Naive thymus-derived CD4-positive, alpha-beta T cell (primary cell): ENCODE results near the gene MALAT1. TPM values are rescaled to one million over a fixed set of nuclear protein-coding genes. Genes with fewer than 3 reads are reported as not detected.

Experiments
- ATAC-seq: fragments of 150-1000 bp; cut with Tn5 transposase; 2 replicates; pipeline ENCODE4 v1.10.0; 2021; ENCODE audit warnings: mild to moderate bottlenecking, moderate library complexity
- CTCF ChIA-PET: fragments of 350-600 bp; sonication (Branson Sonifier 250); formaldehyde crosslinking; loops from one replicate; lab custom pipeline; 2021; ENCODE audit warnings: antibody characterized with exemption; lab: Charles Lee
- POLR2A ChIA-PET: fragments of 350-600 bp; sonication (Branson Sonifier 250); formaldehyde crosslinking; loops from one replicate; lab custom pipeline; 2021; ENCODE audit warnings: antibody characterized with exemption, inconsistent platforms; lab: Charles Lee
- DNase-seq, 9 donors: peaks; one replicate each; pipeline versions ENCODE4 v3.0.0 to v3.0.0-alpha.2; 2020 to 2022; ENCODE audit warnings: mixed read lengths in 1 of 9
- H3K27ac ChIP-seq: one replicate; pipeline ENCODE4 v1.7.0; 2013; ENCODE audit warnings: mild to moderate bottlenecking, low read depth, low read length, moderate library complexity
- H3K27me3 ChIP-seq, 2 donors: one replicate each; pipeline ENCODE4 v1.7.0; 2013; ENCODE audit warnings: low read length in 2 of 2, mild to moderate bottlenecking in 2 of 2, moderate library complexity in 2 of 2; ENCODE audit not compliant: control insufficient read depth in 2 of 2, insufficient read depth in 2 of 2
- H3K36me3 ChIP-seq, 3 experiments: 1 replicate in 2 of 3; 2 replicates in 1 of 3; pipeline ENCODE4 v1.7.0; 2013; ENCODE audit warnings: low read length in 3 of 3, mild to moderate bottlenecking in 3 of 3, moderate library complexity in 1 of 3; ENCODE audit not compliant: insufficient read depth in 3 of 3, control insufficient read depth in 2 of 3
- H3K4me1 ChIP-seq, 2 donors: one replicate each; pipeline ENCODE4 v1.7.0; 2013; ENCODE audit warnings: low read length in 2 of 2, mild to moderate bottlenecking in 2 of 2, moderate library complexity in 1 of 2; ENCODE audit not compliant: control insufficient read depth in 2 of 2, insufficient read depth in 2 of 2
- H3K4me3 ChIP-seq: 2 replicates; pipeline ENCODE4 v1.7.0; 2013; ENCODE audit warnings: mild to moderate bottlenecking, low read length
- H3K9me3 ChIP-seq, 3 experiments: 1 replicate in 2 of 3; 2 replicates in 1 of 3; pipeline ENCODE4 v1.7.0; 2013; ENCODE audit warnings: low read length in 3 of 3; ENCODE audit not compliant: control insufficient read depth in 2 of 3
- H3K27ac Mint-ChIP-seq, 9 donors: one replicate each; pipeline ENCODE4 v1.8.0; 2020 to 2022; ENCODE audit warnings: mixed read lengths in 9 of 9, mild to moderate bottlenecking in 8 of 9, moderate library complexity in 5 of 9, inconsistent platforms in 2 of 9
- H3K27me3 Mint-ChIP-seq, 5 donors: one replicate each; pipeline ENCODE4 v1.8.0; 2021 to 2022; ENCODE audit warnings: mixed read lengths in 5 of 5, mild to moderate bottlenecking in 1 of 5
- H3K36me3 Mint-ChIP-seq, 5 donors: one replicate each; pipeline ENCODE4 v1.8.0; 2020 to 2022; ENCODE audit warnings: mixed read lengths in 5 of 5, mild to moderate bottlenecking in 3 of 5, inconsistent platforms in 1 of 5
- H3K4me1 Mint-ChIP-seq, 7 donors: one replicate each; pipeline ENCODE4 v1.8.0; 2020 to 2022; ENCODE audit warnings: mixed read lengths in 7 of 7, mild to moderate bottlenecking in 3 of 7, inconsistent platforms in 1 of 7
- H3K4me3 Mint-ChIP-seq, 10 donors: one replicate each; pipeline ENCODE4 v1.8.0; 2020 to 2022; ENCODE audit warnings: mild to moderate bottlenecking in 10 of 10, mixed read lengths in 10 of 10, moderate library complexity in 6 of 10, inconsistent platforms in 2 of 10
- H3K9me3 Mint-ChIP-seq, 11 donors: one replicate each; pipeline ENCODE4 v1.8.0; 2020 to 2022; ENCODE audit warnings: mixed read lengths in 11 of 11, mild to moderate bottlenecking in 4 of 11, inconsistent platforms in 1 of 11, moderate library complexity in 1 of 11
- intact Hi-C, 2 donors: fragments of 100-400 bp; cut with micrococcal nuclease; formaldehyde crosslinking; loops; one replicate each; pipeline ENCODE4 v1.15.1; 2023
- polyA plus RNA-seq, 2 donors: library from polyadenylated mRNA; unstranded; fragments of 300-500 nt; fragmentation: Illumina TruSeq; gene quantifications; one replicate each; pipeline ENCODE4 v1.2.3, GENCODE V29; 2021
- total RNA-seq, 6 experiments: library from RNA in 5 of 6; stranded (reverse) in 5 of 6; gene quantifications; 1 replicate in 5 of 6; 2 replicates in 1 of 6; pipeline ENCODE4 v1.2.3 and lab custom pipeline; 2021 to 2026

Gene MALAT1
- total and polyA plus RNA-seq, 7 experiments from 2014 or later, result 734 to 32,234 (median 30,857) TPM

GRCh38 chr11:65498727-65498976 is 193 bp upstream of the MALAT1 start:
- peak overlapping the region; percentile 99 for H3K4me3 ChIP-seq
- no peaks in the 10 kb centered on the region for H3K9me3 ChIP-seq
- POLR2A ChIA-PET, result interaction anchor here (0.7 to 27.5 kb wide), 66 partner anchors 6 to 1789 kb away, joined by 3 to 2591 read pairs (median 6); partner anchors contain the start of genes AP5B1, CCDC85B, CFL1 and DPF2
- H3K9me3 Mint-ChIP-seq, result peaks cover 0 to 4% (median 0%) of the 10 kb centered on the region in 11 donors
- no peaks in the 10 kb centered on the region for H3K27me3 ChIP-seq
- H3K36me3 ChIP-seq, result peaks cover 32 to 40% (median 34%) of the 10 kb centered on the region in 3 experiments
- intact Hi-C loops, result loop anchor here in 1 of 2 donors (10.0 kb wide), 1 partner anchor 786 kb away; the partner anchor contains the start of gene YIF1A
- CTCF ChIA-PET, result interaction anchor here (0.8 to 4.9 kb wide), 10 partner anchors 10 to 81 kb away, joined by 3 to 68 read pairs (median 11); partner anchors contain the start of genes NEAT1 and SCYL1
- no peak overlapping the region for H3K4me3 Mint-ChIP-seq
- H3K27ac ChIP-seq, result peak overlapping the region; percentile 99
- peaks cover 19 to 38% (median 25%) of the 10 kb centered on the region in 7 donors for H3K4me1 Mint-ChIP-seq
- no peak overlapping the region for H3K27ac Mint-ChIP-seq
- H3K27me3 Mint-ChIP-seq, result peaks cover 0 to 10% (median 0%) of the 10 kb centered on the region in 5 donors
- DNase-seq (no peak), ATAC-seq (no peak)
- H3K4me1 ChIP-seq, result peaks cover 11 to 12% of the 10 kb centered on the region in 2 donors
- peaks cover 2 to 7% (median 4%) of the 10 kb centered on the region in 5 donors for H3K36me3 Mint-ChIP-seq

- POLR2A ChIA-PET, result interaction anchor here (0.6 to 27.5 kb wide), 47 partner anchors 4 to 1292 kb away, joined by 3 to 2591 read pairs (median 13); partner anchors contain the start of genes CCDC85B, CFL1, DPF2 and FAM89B
- DNase-seq (peak in 3 of 9 donors; percentile 38 to 40 (median 38)), ATAC-seq (no peak)
- H3K27ac ChIP-seq, result peak overlapping the region; percentile 99
- H3K27me3 Mint-ChIP-seq, result peaks cover 0 to 10% (median 0%) of the 10 kb centered on the region in 5 donors
- no peaks in the 10 kb centered on the region for H3K27me3 ChIP-seq
- peaks cover 44 to 52% (median 46%) of the 10 kb centered on the region in 3 experiments for H3K36me3 ChIP-seq
- H3K4me3 ChIP-seq, result peak overlapping the region; percentile 99
- peaks cover 0 to 4% (median 0%) of the 10 kb centered on the region in 11 donors for H3K9me3 Mint-ChIP-seq
- no peaks in the 10 kb centered on the region for H3K9me3 ChIP-seq
- peaks cover 26 to 36% (median 31%) of the 10 kb centered on the region in 7 donors for H3K4me1 Mint-ChIP-seq
- intact Hi-C loops, result loop anchor here (1.0 to 10.0 kb wide), 3 partner anchors 7 to 785 kb away; partner anchors contain the start of gene YIF1A (in 1 of the 2)
- peaks cover 13 to 18% of the 10 kb centered on the region in 2 donors for H3K4me1 ChIP-seq
- H3K36me3 Mint-ChIP-seq, result peaks cover 14 to 17% (median 16%) of the 10 kb centered on the region in 5 donors
- CTCF ChIA-PET, result interaction anchor here (0.6 to 4.9 kb wide), 10 partner anchors 9 to 1946 kb away, joined by 3 to 68 read pairs (median 10); partner anchors contain the start of genes NEAT1 and SCYL1
- H3K4me3 Mint-ChIP-seq, result no peak overlapping the region
- no peak overlapping the region for H3K27ac Mint-ChIP-seq
These were observed 1.0 kb downstream of the MALAT1 start for GRCh38 chr11:65499713-65500386.

DNA sequence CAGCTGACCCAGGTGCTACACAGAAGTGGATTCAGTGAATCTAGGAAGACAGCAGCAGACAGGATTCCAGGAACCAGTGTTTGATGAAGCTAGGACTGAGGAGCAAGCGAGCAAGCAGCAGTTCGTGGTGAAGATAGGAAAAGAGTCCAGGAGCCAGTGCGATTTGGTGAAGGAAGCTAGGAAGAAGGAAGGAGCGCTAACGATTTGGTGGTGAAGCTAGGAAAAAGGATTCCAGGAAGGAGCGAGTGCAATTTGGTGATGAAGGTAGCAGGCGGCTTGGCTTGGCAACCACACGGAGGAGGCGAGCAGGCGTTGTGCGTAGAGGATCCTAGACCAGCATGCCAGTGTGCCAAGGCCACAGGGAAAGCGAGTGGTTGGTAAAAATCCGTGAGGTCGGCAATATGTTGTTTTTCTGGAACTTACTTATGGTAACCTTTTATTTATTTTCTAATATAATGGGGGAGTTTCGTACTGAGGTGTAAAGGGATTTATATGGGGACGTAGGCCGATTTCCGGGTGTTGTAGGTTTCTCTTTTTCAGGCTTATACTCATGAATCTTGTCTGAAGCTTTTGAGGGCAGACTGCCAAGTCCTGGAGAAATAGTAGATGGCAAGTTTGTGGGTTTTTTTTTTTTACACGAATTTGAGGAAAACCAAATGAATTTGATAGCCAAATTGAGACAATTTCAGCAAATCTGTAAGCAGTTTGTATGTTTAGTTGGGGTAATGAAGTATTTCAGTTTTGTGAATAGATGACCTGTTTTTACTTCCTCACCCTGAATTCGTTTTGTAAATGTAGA is 1.7 kb downstream of the MALAT1 start:
- Mint-ChIP-seq H3K27me3 (peaks cover 0 to 10% (median 0%) of the 10 kb centered on the region in 5 donors), H3K36me3 (peaks cover 18 to 23% (median 21%) of the 10 kb centered on the region in 5 donors), H3K4me1 (peaks cover 31 to 42% (median 35%) of the 10 kb centered on the region in 7 donors), H3K9me3 (peaks cover 0 to 4% (median 0%) of the 10 kb centered on the region in 11 donors), H3K27ac (no peak overlapping the region), H3K4me3 (no peak overlapping the region)
- Histone ChIP-seq H3K27ac (peak overlapping the region; percentile 99), H3K36me3 (peaks cover 51 to 59% (median 53%) of the 10 kb centered on the region in 3 experiments), H3K27me3 (no peaks in the 10 kb centered on the region), H3K9me3 (no peaks in the 10 kb centered on the region), H3K4me3 (peak overlapping the region; percentile 99), H3K4me1 (peaks cover 20 to 25% of the 10 kb centered on the region in 2 donors)
- intact Hi-C loops, result no loop called here
- CTCF ChIA-PET, result interaction anchor here (0.6 to 4.9 kb wide), 8 partner anchors 8 to 524 kb away, joined by 3 to 68 read pairs (median 18); partner anchors contain the start of gene NEAT1
- DNase-seq (peak in 5 of 9 donors; percentile 41 to 50 (median 48)), ATAC-seq (no peak)
- POLR2A ChIA-PET, result interaction anchor here (0.8 to 27.5 kb wide), 29 partner anchors 4 to 1293 kb away, joined by 3 to 2591 read pairs (median 25); partner anchors contain the start of genes DPF2, FAM89B, FRMD8 and MALAT1

DNA sequence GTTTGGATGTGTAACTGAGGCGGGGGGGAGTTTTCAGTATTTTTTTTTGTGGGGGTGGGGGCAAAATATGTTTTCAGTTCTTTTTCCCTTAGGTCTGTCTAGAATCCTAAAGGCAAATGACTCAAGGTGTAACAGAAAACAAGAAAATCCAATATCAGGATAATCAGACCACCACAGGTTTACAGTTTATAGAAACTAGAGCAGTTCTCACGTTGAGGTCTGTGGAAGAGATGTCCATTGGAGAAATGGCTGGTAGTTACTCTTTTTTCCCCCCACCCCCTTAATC is 2.3 kb downstream of the MALAT1 start:
- H3K9me3 Mint-ChIP-seq, result peaks cover 0 to 4% (median 0%) of the 10 kb centered on the region in 11 donors
- ATAC-seq, result no peak
- H3K27ac Mint-ChIP-seq, result no peak overlapping the region
- peaks cover 21 to 28% (median 26%) of the 10 kb centered on the region in 5 donors for H3K36me3 Mint-ChIP-seq
- no peak overlapping the region for H3K4me3 Mint-ChIP-seq
- peaks cover 0 to 10% (median 0%) of the 10 kb centered on the region in 5 donors for H3K27me3 Mint-ChIP-seq
- H3K4me1 Mint-ChIP-seq, result peaks cover 31 to 46% (median 37%) of the 10 kb centered on the region in 7 donors
- ChIA-PET CTCF (interaction anchor here (0.6 to 0.7 kb wide), 2 partner anchors 8 to 186 kb away, joined by 3 to 4 read pairs; no protein-coding TSS in a partner anchor), POLR2A (interaction anchor here (0.6 to 27.5 kb wide), 17 partner anchors 3 to 817 kb away, joined by 3 to 2591 read pairs (median 34); partner anchors contain the start of genes DPF2, EHBP1L1, FAM89B and FRMD8)
- Histone ChIP-seq H3K4me1 (peaks cover 24 to 30% of the 10 kb centered on the region in 2 donors), H3K4me3 (peak overlapping the region; percentile 99), H3K27me3 (no peaks in the 10 kb centered on the region), H3K9me3 (no peaks in the 10 kb centered on the region), H3K36me3 (peaks cover 54 to 61% (median 59%) of the 10 kb centered on the region in 3 experiments), H3K27ac (peak overlapping the region; percentile 99)
- peak in 1 of 9 donors; percentile 14 for DNase-seq
- intact Hi-C loops, result no loop called here

DNA sequence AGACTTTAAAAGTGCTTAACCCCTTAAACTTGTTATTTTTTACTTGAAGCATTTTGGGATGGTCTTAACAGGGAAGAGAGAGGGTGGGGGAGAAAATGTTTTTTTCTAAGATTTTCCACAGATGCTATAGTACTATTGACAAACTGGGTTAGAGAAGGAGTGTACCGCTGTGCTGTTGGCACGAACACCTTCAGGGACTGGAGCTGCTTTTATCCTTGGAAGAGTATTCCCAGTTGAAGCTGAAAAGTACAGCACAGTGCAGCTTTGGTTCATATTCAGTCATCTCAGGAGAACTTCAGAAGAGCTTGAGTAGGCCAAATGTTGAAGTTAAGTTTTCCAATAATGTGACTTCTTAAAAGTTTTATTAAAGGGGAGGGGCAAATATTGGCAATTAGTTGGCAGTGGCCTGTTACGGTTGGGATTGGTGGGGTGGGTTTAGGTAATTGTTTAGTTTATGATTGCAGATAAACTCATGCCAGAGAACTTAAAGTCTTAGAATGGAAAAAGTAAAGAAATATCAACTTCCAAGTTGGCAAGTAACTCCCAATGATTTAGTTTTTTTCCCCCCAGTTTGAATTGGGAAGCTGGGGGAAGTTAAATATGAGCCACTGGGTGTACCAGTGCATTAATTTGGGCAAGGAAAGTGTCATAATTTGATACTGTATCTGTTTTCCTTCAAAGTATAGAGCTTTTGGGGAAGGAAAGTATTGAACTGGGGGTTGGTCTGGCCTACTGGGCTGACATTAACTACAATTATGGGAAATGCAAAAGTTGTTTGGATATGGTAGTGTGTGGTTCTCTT is 2.8 kb downstream of the MALAT1 start:
- H3K9me3 ChIP-seq, result no peaks in the 10 kb centered on the region
- H3K27ac ChIP-seq, result peak overlapping the region; percentile 99
- no peaks in the 10 kb centered on the region for H3K27me3 ChIP-seq
- CTCF ChIA-PET, result interaction anchor here (0.6 to 2.1 kb wide), 4 partner anchors 8 to 120 kb away, joined by 3 to 13 read pairs (median 4); no protein-coding TSS in a partner anchor
- H3K4me3 Mint-ChIP-seq, result no peak overlapping the region
- peaks cover 59 to 65% (median 62%) of the 10 kb centered on the region in 3 experiments for H3K36me3 ChIP-seq
- no peak overlapping the region for H3K27ac Mint-ChIP-seq
- H3K4me3 ChIP-seq, result peak overlapping the region; percentile 99
- DNase-seq (peak in 2 of 9 donors; percentile 21 to 22), ATAC-seq (no peak)
- POLR2A ChIA-PET, result interaction anchor here (0.6 to 27.5 kb wide), 30 partner anchors 8 to 1341 kb away, joined by 3 to 2591 read pairs (median 7); partner anchors contain the start of genes DPF2, EHBP1L1, FRMD8 and MALAT1
- intact Hi-C loops, result no loop called here
- H3K4me1 ChIP-seq, result peaks cover 24 to 30% of the 10 kb centered on the region in 2 donors
- peaks cover 0 to 10% (median 0%) of the 10 kb centered on the region in 5 donors for H3K27me3 Mint-ChIP-seq
- H3K4me1 Mint-ChIP-seq, result peaks cover 31 to 46% (median 37%) of the 10 kb centered on the region in 7 donors
- H3K9me3 Mint-ChIP-seq, result peaks cover 0 to 6% (median 0%) of the 10 kb centered on the region in 11 donors
- H3K36me3 Mint-ChIP-seq, result peaks cover 23 to 33% (median 31%) of the 10 kb centered on the region in 5 donors
